SK-N-MC (cell line): ENCODE data around the gene ADAMTS9.

Source experiments
- EZH2 ChIP-seq: fragments of 200-600 bp; sonication (generic); IDR thresholded peaks from one replicate; pipeline ENCODE4 v1.6.1; 2017; ENCODE audit warnings: antibody characterized with exemption
- FOXP2 ChIP-seq: optimal IDR thresholded peaks from 2 replicates; pipeline ENCODE3; 2011; ENCODE audit warnings: mild to moderate bottlenecking, moderate library complexity; ENCODE audit not compliant: insufficient read depth; ENCODE audit errors: extremely low read length, control extremely low read depth

DNA sequence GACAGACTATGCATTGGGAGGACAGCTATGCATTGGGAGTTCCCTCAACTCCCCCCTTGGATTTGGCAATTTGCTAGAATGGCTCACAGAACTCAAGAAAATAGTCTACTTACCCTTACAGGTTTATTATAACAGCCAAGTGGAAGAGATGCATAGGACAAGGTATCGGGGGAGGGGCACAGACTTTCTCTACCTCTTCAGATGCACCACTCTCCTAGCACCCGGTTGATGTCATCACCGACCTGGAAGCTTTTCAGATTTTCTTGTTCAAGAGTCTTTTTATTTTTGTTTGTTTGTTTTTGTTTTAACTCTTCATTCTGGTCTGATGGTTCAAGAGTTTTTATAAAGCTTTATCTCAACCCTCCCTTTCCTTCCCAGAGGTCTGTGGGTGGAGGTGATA lies 20.7 kb upstream of the ADAMTS9 start:
- TF ChIP-seq FOXP2 (no peak), EZH2 (no peak)
